Thymus (tissue), 14 donors: ENCODE measurements around the gene SF3B2. TPM values are rescaled to one million over a fixed set of nuclear protein-coding genes. Genes with fewer than 3 reads are reported as not detected.
A peak's percentile ranks its signal among the peaks of the same experiment; 100 is the strongest.

Experiments
- DNase-seq, 9 donors: peaks; one replicate each; pipeline ENCODE4 v3.0.0-alpha.2; 2013; ENCODE audit warnings: low spot score in 9 of 9, low read depth in 6 of 9, missing footprints in 1 of 9
- H3K27ac ChIP-seq, 2 donors: one replicate each; pipeline ENCODE4 v1.5.1; 2013; ENCODE audit warnings: control low read depth in 1 of 2, low read depth in 1 of 2, low read length in 1 of 2, mild to moderate bottlenecking in 1 of 2, moderate library complexity in 1 of 2
- H3K27me3 ChIP-seq, 2 donors: one replicate each; pipeline ENCODE4 v1.5.1; 2013; ENCODE audit warnings: low read length in 1 of 2; ENCODE audit not compliant: control insufficient read depth in 2 of 2, insufficient read depth in 1 of 2
- H3K36me3 ChIP-seq, 2 donors: one replicate each; pipeline ENCODE4 v1.5.1; 2013; ENCODE audit warnings: low read length in 1 of 2, mild to moderate bottlenecking in 1 of 2, moderate library complexity in 1 of 2; ENCODE audit not compliant: control insufficient read depth in 2 of 2, insufficient read depth in 2 of 2
- H3K4me1 ChIP-seq, 2 donors: one replicate each; pipeline ENCODE4 v1.5.1; 2013; ENCODE audit warnings: low read length in 2 of 2; ENCODE audit not compliant: control insufficient read depth in 2 of 2, insufficient read depth in 2 of 2
- H3K4me3 ChIP-seq, 2 donors: one replicate each; pipeline ENCODE4 v1.5.1; 2013; ENCODE audit warnings: low read length in 2 of 2, control low read depth in 1 of 2, mild to moderate bottlenecking in 1 of 2
- H3K9me3 ChIP-seq, 2 donors: one replicate each; pipeline ENCODE4 v1.5.1; 2013; ENCODE audit warnings: low read length in 1 of 2, mild to moderate bottlenecking in 1 of 2; ENCODE audit not compliant: control insufficient read depth in 2 of 2, insufficient read depth in 1 of 2
- WGBS: extraction: QIAGEN DNeasy Blood & Tissue Kit; methylation state at CpG from one replicate; pipeline ENCODE4 v1.1.7; 2013; 5-methylcytosine and 5-hydroxymethylcytosine counted together
- long read RNA-seq, 10 donors: transcript quantifications; one replicate each; lab custom pipeline, GENCODE V29; 2026
- polyA plus RNA-seq: library from polyadenylated mRNA; stranded (reverse); fragments of 200-250 nt; gene quantifications from one replicate; pipeline ENCODE4 v1.2.3, GENCODE V29; 2013
- total RNA-seq: library from RNA; stranded (reverse); fragments of 120-200 nt; gene quantifications from one replicate; pipeline ENCODE4 v1.2.4, GENCODE V29; 2013
- donor health status: healthy.

The SF3B2 gene, protein sequence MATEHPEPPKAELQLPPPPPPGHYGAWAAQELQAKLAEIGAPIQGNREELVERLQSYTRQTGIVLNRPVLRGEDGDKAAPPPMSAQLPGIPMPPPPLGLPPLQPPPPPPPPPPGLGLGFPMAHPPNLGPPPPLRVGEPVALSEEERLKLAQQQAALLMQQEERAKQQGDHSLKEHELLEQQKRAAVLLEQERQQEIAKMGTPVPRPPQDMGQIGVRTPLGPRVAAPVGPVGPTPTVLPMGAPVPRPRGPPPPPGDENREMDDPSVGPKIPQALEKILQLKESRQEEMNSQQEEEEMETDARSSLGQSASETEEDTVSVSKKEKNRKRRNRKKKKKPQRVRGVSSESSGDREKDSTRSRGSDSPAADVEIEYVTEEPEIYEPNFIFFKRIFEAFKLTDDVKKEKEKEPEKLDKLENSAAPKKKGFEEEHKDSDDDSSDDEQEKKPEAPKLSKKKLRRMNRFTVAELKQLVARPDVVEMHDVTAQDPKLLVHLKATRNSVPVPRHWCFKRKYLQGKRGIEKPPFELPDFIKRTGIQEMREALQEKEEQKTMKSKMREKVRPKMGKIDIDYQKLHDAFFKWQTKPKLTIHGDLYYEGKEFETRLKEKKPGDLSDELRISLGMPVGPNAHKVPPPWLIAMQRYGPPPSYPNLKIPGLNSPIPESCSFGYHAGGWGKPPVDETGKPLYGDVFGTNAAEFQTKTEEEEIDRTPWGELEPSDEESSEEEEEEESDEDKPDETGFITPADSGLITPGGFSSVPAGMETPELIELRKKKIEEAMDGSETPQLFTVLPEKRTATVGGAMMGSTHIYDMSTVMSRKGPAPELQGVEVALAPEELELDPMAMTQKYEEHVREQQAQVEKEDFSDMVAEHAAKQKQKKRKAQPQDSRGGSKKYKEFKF
- total RNA-seq (127 TPM), polyA plus RNA-seq (147 TPM)
- long read RNA-seq, donor 1, result 0 reads
- long read RNA-seq, donor 2, result 0 reads
- long read RNA-seq, donor 3, transcript SF3B2-201 (22 exons, 2,903 nt), result major isoform, 9 of 88 reads
- long read RNA-seq, donor 3, partial matches to known transcripts, result 63 of 88 reads
- long read RNA-seq, donor 3, other reads (novel, unspliced or antisense), result 10 of 88 reads
- long read RNA-seq, donor 4, partial matches to known transcripts, result 41 of 47 reads
- long read RNA-seq, donor 4, other reads (novel, unspliced or antisense), result 0 of 47 reads
- long read RNA-seq, donor 5, transcript SF3B2-212 (4 exons, 616 nt), result major isoform, 6 of 109 reads
- long read RNA-seq, donor 5, partial matches to known transcripts, result 93 of 109 reads
- long read RNA-seq, donor 5, other reads (novel, unspliced or antisense), result 0 of 109 reads
- long read RNA-seq, donor 6, transcript SF3B2-201 (22 exons, 2,903 nt), result major isoform, 17 of 66 reads
- long read RNA-seq, donor 6, partial matches to known transcripts, result 41 of 66 reads
- long read RNA-seq, donor 6, other reads (novel, unspliced or antisense), result 0 of 66 reads
- long read RNA-seq, donor 7, transcript SF3B2-212 (4 exons, 616 nt), result minor isoform, 5 of 66 reads
- long read RNA-seq, donor 7, transcript SF3B2-201 (22 exons, 2,903 nt), result major isoform, 11 of 66 reads
- long read RNA-seq, donor 7, partial matches to known transcripts, result 45 of 66 reads
- long read RNA-seq, donor 7, other reads (novel, unspliced or antisense), result 0 of 66 reads
- long read RNA-seq, donor 8, partial matches to known transcripts, result 17 of 24 reads
- long read RNA-seq, donor 8, other reads (novel, unspliced or antisense), result 0 of 24 reads
- long read RNA-seq, donor 9, transcript SF3B2-201 (22 exons, 2,903 nt), result major isoform, 6 of 50 reads
- long read RNA-seq, donor 9, transcript SF3B2-212 (4 exons, 616 nt), result major isoform, 6 of 50 reads
- long read RNA-seq, donor 9, partial matches to known transcripts, result 35 of 50 reads
- long read RNA-seq, donor 9, other reads (novel, unspliced or antisense), result 0 of 50 reads
- long read RNA-seq, donor 10, transcript SF3B2-212 (4 exons, 616 nt), result major isoform, 7 of 82 reads
- long read RNA-seq, donor 10, partial matches to known transcripts, result 65 of 82 reads
- long read RNA-seq, donor 10, other reads (novel, unspliced or antisense), result 0 of 82 reads

- Histone ChIP-seq H3K9me3 (peaks cover 0 to 4% of the 10 kb centered on the region in 2 donors), H3K36me3 (peaks cover 14 to 40% of the 10 kb centered on the region in 2 donors), H3K4me1 (peaks cover 9 to 44% of the 10 kb centered on the region in 2 donors), H3K27ac (peak within 1 kb of the TSS; percentile 86 to 89), H3K4me3 (peak within 1 kb of the TSS; percentile 66 to 100), H3K27me3 (peaks cover 0 to 10% of the 10 kb centered on the region in 2 donors)
- WGBS, result under 1% methylated on average over 84 of the region's 84 CpGs
- peak; percentile 87 to 98 (median 96) for DNase-seq
These were observed at the start of gene SF3B2 for GRCh38 chr11:66051766-66052663. SF3B2 (plus strand) TSS chr11:66052364; CDS start chr11:66052385, 21 bp downstream.

DNA sequence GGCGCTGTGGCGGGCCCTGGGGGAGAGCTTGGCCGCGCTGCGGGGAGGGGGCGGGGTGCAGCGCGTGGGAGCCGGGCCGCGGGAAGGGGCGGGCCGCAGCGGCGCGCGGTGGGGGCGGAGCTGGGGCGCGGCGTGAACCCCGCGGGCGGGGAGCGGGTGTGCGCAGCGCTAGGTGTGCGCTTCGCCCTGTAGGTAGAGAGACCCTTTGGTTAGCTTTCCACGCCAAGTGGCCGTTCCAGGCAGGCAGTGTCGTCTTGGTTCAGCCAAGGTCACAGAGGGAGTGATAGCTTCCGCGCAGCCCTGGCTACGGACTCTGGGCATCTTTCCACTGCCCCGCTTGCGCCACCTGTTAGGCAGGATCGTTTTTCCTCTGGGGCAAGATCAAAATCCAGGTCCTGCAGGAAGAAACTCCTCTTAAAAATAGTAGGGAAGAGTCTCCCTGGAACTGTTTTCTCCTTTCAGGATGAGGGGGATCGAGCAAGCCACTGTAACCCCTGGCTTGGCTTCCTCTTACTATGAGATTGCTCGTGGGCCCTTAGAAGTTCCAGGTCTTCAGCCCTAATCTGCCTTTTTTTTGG is 49.4 kb upstream of the SF3B2 start:
- H3K4me3 ChIP-seq, result peak overlapping the region; percentile 75 to 86
- under 1% methylated on average over 40 of the region's 40 CpGs for WGBS
- DNase-seq, result peak in 1 of 9 donors; percentile 18
- peaks cover 45 to 46% of the 10 kb centered on the region in 2 donors for H3K36me3 ChIP-seq
- H3K9me3 ChIP-seq, result peaks cover 0 to 7% of the 10 kb centered on the region in 2 donors
- H3K27me3 ChIP-seq, result no peaks in the 10 kb centered on the region
- peak overlapping the region; percentile 94 to 98 for H3K27ac ChIP-seq
- peaks cover 5 to 39% of the 10 kb centered on the region in 2 donors for H3K4me1 ChIP-seq

GRCh38 chr11:66003291-66003690 is 48.9 kb upstream of the SF3B2 start:
- 86% methylated on average over 6 of the region's 6 CpGs for WGBS
- no peak for DNase-seq
- peaks cover 0 to 7% of the 10 kb centered on the region in 2 donors for H3K9me3 ChIP-seq
- no peaks in the 10 kb centered on the region for H3K27me3 ChIP-seq
- H3K4me3 ChIP-seq, result peak overlapping the region; percentile 75 to 86
- peaks cover 5 to 42% of the 10 kb centered on the region in 2 donors for H3K4me1 ChIP-seq
- peaks cover 39 to 44% of the 10 kb centered on the region in 2 donors for H3K36me3 ChIP-seq
- H3K27ac ChIP-seq, result no peak overlapping the region

DNA sequence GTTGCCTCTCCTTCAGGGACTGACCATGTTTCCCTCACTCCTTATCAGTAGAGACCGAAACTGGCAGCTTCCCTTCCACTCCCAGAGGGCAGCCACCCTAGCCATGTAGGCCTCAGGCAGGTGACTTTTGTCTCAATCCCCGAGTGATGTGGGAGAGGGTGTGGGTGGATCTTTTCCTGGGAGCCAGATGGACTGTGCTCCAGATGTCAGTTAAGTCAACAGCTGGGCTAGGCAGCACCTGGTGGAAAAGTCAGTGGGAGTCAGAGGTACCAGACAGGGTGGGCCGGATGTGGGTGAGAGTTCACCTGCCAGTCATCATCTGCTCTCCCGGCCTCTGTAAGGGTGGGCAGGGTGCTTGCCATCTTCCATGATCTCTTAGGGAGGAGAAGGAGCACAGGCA is 48.0 kb upstream of the SF3B2 start:
- H3K4me3 ChIP-seq, result no peak overlapping the region
- peaks cover 30 to 35% of the 10 kb centered on the region in 2 donors for H3K36me3 ChIP-seq
- no peak overlapping the region for H3K27ac ChIP-seq
- no peak for DNase-seq
- peaks cover 5 to 47% of the 10 kb centered on the region in 2 donors for H3K4me1 ChIP-seq
- peaks cover 0 to 4% of the 10 kb centered on the region in 2 donors for H3K27me3 ChIP-seq
- H3K9me3 ChIP-seq, result peaks cover 0 to 7% of the 10 kb centered on the region in 2 donors
- 93% methylated on average over 4 of the region's 4 CpGs for WGBS

DNA sequence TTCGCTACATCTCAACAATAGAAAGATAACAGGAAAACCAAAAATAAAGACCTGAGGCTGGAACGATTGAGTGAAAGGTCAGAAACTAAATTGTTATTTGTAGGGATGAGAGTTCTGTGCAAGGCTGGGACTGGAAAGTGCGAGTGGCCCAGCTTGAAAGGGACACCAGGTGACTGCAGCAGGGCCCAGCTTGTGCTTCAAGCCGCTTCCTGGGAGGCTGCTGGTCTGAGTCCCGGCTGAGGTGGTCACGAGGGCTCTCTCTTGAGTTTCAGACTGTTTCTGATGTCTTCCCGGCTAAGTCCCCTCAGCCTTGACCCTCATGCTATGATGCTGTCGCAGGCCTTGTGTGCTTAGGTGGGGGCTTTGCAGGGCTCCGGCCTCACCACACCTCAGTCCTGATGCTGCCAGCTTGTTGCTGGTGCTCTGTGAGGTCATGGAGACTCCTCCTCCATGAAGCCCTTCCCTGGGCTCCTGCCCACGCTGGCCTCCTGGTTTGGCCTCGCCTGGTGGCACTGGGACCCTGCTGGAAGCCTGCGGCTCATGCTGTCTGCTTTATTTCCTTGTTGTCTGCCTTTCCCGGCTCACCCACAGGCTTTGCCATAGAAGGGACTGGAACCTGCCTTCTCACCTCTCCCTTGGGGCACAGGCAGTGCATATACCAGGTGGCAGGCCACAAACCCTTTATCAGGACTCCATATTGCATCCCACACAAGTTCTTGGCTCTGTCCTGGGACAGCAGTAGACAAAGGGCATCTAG is 45.9 kb upstream of the SF3B2 start:
- no peak for DNase-seq
- WGBS, result 97% methylated on average over 13 of the region's 13 CpGs
- peaks cover 0 to 7% of the 10 kb centered on the region in 2 donors for H3K9me3 ChIP-seq
- H3K27me3 ChIP-seq, result peaks cover 1 to 22% of the 10 kb centered on the region in 2 donors
- H3K27ac ChIP-seq, result no peak overlapping the region
- peaks cover 5 to 34% of the 10 kb centered on the region in 2 donors for H3K4me1 ChIP-seq
- H3K36me3 ChIP-seq, result peaks cover 19 to 22% of the 10 kb centered on the region in 2 donors
- H3K4me3 ChIP-seq, result no peak overlapping the region

DNA sequence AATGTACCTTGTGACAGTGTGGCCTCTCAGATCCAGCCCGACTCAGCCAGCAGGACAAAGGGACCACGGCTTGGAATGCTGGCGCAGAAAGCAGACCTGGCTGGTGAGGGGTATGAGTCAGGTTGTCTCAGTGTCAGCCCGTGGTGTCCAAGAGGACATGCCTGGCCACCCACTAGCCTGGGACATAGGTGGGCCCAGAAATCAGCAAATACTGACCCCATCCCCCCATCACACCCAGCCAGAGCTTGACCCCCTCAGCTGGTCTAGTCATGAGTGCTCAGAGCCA is 45.3 kb upstream of the SF3B2 start:
- Histone ChIP-seq H3K4me1 (peaks cover 5 to 37% of the 10 kb centered on the region in 2 donors), H3K36me3 (peaks cover 19 to 22% of the 10 kb centered on the region in 2 donors), H3K27ac (no peak overlapping the region), H3K9me3 (peaks cover 0 to 5% of the 10 kb centered on the region in 2 donors), H3K27me3 (peaks cover 7 to 27% of the 10 kb centered on the region in 2 donors), H3K4me3 (no peak overlapping the region)
- DNase-seq, result no peak
- WGBS, result 94% methylated on average over 4 of the region's 4 CpGs
